Smooth muscle cell of the brain vasculature (primary cell): ENCODE results near the gene CALML4.
"Not testable (repeated sequence)": the region's sequence is repeated elsewhere in the genome, so short reads cannot be mapped to it uniquely, and the experiment has no call there.

ENCODE experiments used
- DNase-seq: peaks from one replicate; pipeline ENCODE4 v3.0.0-alpha.2; 2012; ENCODE audit warnings: low read depth, low spot score

Gene CALML4

DNA sequence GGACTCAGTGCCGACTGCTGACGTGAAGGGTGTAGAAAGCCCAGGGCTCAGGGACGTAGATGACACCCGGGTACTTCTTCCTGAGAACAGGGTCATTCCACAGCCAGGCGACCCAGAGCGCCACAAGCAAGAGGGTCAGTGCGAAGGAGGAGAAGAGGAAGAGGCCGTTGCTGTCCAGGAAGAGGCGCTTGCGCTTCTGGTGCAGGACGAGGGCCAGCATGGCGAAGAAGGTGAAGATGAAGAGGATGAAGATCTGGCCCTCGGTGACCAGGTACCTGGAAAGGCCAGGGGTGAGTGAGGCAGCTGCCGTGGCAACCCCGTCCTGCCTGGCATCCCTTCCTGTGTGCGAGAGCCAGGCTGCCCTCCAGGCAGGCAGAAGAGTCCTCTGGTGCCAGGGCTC, 3.0 kb upstream of the CALML4 start:
- no peak for DNase-seq

GRCh38 chr15:68207176-68207935, 2.2 kb upstream of the CALML4 start:
- no peak for DNase-seq

GRCh38 chr15:68206711-68207151, 1.6 kb upstream of the CALML4 start:
- no peak for DNase-seq

DNA sequence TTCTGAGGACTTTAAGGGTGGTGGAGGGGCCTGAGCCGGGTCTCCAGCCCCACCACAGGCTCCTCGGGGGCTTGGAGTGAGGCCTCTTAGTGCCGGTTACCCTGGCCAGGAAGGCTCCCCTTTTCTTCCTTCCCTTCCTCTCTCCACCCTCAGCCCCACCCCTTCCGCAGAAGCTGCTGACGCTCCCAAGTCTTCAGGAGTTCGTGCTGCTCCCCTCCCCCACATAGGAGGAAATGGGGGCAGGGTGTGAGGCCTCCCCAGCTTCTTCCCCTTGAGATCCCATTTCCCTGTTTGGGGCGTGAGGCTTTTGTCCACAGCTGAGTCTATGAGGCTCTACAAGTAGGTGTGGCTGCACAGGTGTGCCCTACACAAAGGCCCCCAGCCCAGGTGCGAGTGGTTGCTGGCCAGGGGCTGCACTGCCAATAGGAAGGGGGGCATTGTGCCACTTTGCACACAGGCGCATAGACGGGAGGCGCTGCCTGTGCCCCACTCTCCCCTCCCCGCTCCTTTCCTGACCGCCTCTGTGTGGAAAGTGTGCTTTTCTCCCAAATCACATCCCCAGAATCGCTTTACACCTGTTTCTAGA, 915 bp upstream of the CALML4 start:
- no peak for DNase-seq

DNA sequence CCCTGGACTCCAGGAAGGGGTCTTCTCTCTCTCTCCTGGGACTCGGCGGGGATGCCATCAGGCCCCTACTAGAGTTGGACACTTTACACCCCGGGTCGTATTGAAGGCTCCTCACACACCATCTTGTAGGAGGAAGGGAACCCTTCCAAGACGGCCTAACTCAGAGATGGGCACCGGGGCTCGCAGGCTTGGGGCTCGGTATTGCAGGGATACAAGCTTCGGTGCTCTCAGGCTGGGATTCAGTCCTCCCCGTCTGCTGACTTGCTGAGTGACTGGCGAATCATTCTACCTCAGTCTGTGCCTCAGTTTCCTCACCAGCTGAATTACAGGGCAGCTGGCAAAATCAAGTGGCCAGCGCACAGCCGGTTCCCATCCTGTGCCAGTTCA, 419 bp upstream of the CALML4 start:
- DNase-seq: no peak

GRCh38 chr15:68204361-68204760, 771 bp downstream of the CALML4 start:
- DNase-seq: no peak

DNA sequence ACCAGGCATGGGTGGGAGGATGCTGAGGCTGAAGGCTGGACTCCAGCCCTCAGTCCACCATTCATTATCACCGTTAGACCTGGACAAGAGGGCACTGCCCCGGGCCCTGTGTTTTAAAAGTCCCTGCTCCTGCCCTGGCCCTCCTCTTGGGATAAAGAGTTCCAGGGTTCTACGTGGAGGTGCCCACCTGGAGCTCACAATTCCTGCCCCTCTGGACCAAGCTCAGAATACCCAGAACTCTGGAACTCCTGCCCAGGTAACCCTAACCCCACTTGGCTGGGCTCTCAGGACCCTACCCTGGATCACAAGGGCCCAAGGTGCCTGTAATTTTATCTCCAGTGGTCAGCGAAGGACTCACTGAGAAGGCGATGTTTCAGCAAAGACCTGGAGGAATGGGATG, 1.2 kb downstream of the CALML4 start:
- DNase-seq: no peak

DNA sequence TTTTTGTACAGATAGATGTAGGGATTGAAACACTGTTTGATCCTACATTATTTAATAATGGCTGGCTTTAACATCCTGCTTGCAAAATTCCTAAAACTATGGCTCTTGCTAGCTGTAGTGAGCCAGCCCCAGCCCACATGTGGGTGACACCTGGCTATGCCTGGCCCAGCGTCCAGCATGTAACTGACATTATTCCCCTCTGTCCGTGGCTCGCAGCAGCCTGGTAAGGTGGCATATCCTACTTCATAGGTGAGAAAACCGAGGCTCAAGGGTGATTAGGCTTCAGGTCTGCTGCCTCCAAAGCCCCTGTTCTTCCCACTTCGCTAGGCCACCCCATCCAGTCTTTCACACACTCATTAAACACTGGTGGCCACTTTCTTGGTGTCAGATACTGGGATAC, 1.6 kb downstream of the CALML4 start:
- no peak for DNase-seq

GRCh38 chr15:68202994-68203393, 2.1 kb downstream of the CALML4 start:
- DNase-seq: not testable (repeated sequence)

DNA sequence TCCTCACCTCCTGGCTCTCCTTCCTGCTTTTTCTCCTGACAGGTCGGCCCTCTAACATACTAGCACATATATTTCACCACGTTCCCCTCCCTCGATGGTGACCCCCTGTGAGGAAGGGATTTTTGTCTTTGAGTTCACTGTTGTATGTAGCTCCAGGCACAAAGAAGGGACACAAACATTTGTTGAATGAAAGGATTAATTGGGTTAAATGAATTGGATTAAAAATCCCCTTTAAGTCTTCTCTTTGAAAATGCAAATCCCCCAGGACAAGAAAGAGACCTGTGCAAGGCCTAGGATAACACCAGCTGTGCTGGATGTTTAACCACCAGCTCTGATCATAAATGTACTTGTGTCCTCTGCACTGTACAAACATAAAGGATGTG, 3.3 kb downstream of the CALML4 start:
- no peak for DNase-seq

- no peak for DNase-seq
Measured at GRCh38 chr15:68201153-68201878, 3.8 kb downstream of the CALML4 start.

GRCh38 chr15:68200016-68200861, 4.9 kb downstream of the CALML4 start:
- no peak for DNase-seq

DNA sequence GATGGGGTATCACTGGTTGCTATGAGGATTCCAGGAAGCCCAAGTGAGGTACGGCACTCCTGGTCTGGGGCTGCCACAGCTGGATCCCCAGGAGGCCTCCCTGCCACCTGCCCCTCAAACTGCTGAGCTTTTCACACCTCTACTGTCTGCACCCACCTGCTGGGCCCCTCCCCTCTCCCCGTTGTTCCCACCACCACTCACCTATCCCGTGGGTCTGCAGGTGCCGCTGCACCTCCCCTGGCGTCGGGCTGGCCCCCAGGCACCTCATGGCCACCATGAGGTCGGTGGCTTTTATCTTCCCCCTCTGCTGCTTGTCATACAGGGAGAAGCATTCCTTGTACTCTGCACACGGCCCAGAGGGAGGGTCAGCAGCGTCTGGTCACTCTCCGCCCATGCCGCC, 5.8 kb downstream of the CALML4 start:
- no peak for DNase-seq

DNA sequence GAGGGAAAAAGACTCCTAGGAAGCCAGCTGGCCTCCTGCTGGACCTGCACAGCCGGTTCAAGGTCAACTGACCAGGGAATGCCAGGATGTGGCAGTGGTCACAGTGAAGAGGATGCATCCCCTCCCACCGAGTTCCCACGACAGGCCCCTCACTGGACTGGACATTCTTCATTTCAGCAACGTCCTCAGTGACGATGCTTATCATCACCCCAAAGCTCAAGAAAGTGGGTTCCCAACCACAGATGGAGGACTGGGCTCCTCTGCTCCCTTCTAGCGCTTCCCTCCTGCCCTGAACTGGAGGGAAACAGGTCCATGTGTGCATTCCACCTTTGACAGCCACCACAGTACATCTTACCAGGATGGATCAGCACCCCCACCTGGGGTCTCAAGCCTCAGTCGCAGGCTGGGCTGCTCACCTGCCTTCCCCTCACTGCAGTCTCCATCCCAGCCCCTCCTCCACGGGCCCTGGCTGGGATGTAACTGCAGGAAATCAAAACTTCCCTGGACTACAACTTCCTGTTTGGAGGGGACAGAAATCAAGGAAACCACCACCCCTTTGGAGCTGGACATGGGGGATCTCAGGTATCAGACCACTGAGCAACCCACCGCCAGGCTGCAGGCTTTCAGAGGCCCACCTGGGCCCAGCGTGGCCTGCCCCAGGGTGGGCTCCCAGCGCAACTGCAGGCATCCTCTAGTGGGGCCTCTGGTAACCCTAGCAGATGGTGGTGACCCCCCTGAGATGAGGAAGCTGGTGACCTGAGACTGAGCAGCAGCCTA, 7.3 kb downstream of the CALML4 start:
- no peak for DNase-seq

- DNase-seq: no peak
Measured at GRCh38 chr15:68197170-68197492, 8.0 kb downstream of the CALML4 start.

- no peak for DNase-seq
Measured at GRCh38 chr15:68196445-68197169, 8.5 kb downstream of the CALML4 start.

- no peak for DNase-seq
Measured at GRCh38 chr15:68195336-68196112, 9.6 kb downstream of the CALML4 start.

GRCh38 chr15:68192804-68193486, 12.2 kb downstream of the CALML4 start:
- no peak for DNase-seq

DNA sequence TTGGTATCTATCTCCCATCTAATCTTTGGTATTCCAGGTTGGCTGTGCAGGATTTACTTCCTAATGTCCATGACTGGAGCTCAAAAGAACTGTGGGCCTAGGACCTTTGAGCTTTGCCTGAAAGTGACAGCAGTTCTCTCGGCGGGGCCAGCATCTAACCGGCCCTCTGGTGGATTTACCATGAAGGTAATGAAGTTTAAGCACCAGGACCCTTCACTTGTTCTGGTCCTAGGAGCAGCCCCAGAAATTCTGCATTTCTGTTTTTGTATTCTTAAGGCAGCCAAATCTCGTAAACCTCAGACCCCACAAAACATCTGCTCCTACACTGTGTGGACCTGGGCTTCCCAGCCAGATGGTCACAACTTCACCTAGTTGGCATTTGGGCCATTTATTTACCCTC, 13.0 kb downstream of the CALML4 start:
- DNase-seq: no peak
